HG02588 (cell line): Measurements from ENCODE around the gene PAK1.

Experiments used
- ATAC-seq: cut with Tn5 transposase; IDR thresholded peaks from one replicate; pipeline ENCODE4 v1.9.1; 2021; ENCODE audit warnings: mild to moderate bottlenecking, moderate library complexity; ENCODE audit not compliant: unreplicated experiment

The PAK1 gene

GRCh38 chr11:77375107-77375506 is 98.8 kb downstream of the PAK1 start:
- ATAC-seq: no peak

DNA sequence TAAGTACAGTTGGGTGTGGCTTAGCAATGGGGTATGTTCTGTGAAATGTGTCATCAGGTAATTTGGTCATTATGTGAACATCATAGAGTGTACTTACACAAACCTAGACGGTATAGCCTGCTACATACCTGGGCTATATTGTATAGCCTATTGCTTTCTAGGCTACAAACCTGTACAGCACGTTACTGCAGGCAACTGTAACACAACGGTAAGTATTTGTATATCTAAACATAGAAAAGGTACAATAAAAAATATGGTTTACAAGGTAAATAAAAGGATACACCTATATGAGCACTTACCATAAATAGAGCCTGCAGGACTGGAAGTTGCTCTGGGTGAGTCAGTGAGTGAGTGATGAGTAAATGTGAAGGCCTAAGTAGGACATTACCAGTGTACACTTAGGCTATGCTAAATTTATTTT is 99.3 kb downstream of the PAK1 start:
- no peak for ATAC-seq

DNA sequence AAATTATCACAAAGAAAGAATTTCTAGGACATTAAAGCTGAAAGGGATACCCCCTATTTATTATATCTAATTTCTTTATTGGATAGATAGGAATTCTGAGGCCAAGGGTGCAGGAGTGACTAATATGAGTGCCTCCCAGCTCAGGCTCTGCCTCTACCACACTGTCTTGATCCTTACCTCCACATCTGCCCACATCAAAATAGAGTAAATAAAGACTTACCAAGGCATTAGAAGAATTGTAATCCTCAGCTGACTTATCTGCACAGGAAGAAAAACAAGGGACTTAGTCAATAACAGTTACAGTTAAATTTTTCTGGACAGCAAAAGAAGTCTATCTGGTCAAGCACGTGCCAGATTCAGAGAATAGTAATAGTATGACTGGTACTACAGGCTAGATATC is 99.8 kb downstream of the PAK1 start:
- no peak for ATAC-seq

- ATAC-seq: no peak
Observed at GRCh38 chr11:77372726-77373125, 101.2 kb downstream of the PAK1 start.

GRCh38 chr11:77371646-77372045 is 102.2 kb downstream of the PAK1 start:
- no peak for ATAC-seq

- no peak for ATAC-seq
Observed at GRCh38 chr11:77370217-77370616, 103.7 kb downstream of the PAK1 start.

- no peak for ATAC-seq
Observed at GRCh38 chr11:77361184-77361583, 112.7 kb downstream of the PAK1 start.

- ATAC-seq: no peak
Observed at GRCh38 chr11:77359481-77359880, 114.4 kb downstream of the PAK1 start.

DNA sequence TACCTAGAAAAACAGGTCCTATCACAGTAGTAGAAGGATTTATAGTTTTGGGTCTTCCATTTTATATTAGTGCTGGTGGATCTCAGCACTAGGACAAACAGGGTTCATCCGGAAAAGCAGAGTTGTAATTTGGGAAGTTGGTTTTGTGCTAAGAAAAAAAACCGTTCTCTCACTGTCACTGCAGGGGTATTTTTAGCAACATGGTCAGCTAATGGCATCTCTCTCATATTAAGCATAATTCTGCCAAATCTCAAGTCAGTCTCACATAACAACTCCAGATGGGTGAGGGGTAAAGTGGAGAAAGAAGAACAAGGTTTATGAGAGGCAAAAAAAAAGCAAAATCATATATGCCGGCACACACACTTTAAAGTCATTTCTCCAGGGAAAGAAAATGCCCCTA is 120.8 kb downstream of the PAK1 start:
- no peak for ATAC-seq

DNA sequence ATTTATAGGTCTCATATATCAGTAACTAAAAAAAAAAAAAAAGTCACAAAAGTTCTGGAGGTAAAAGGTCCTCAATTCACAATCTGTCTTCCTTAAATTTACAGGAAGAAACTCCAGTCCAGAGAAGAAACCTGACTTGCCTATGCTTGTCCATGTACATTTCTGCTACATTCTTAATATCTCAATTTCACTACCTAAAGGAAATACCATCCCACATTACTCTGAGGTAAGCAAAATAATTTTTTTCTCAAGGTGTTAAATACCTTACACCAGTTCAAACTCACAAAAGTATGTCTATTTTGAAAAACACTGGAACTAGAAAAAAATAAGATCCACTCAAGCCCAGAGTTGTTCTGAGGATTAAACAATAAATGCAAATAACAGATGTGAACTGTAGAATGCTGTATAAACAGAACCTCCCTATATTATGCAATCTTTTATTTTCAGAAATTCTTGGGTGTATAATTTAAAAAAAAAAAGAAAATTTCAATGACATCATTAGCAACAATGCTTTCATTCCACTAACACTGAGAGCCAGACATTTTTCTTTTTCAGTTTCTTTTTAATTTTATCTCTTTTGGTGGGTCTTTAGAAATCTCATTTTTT is 122.5 kb downstream of the PAK1 start:
- no peak for ATAC-seq

- no peak for ATAC-seq
Observed at GRCh38 chr11:77347948-77348347, 125.9 kb downstream of the PAK1 start.

DNA sequence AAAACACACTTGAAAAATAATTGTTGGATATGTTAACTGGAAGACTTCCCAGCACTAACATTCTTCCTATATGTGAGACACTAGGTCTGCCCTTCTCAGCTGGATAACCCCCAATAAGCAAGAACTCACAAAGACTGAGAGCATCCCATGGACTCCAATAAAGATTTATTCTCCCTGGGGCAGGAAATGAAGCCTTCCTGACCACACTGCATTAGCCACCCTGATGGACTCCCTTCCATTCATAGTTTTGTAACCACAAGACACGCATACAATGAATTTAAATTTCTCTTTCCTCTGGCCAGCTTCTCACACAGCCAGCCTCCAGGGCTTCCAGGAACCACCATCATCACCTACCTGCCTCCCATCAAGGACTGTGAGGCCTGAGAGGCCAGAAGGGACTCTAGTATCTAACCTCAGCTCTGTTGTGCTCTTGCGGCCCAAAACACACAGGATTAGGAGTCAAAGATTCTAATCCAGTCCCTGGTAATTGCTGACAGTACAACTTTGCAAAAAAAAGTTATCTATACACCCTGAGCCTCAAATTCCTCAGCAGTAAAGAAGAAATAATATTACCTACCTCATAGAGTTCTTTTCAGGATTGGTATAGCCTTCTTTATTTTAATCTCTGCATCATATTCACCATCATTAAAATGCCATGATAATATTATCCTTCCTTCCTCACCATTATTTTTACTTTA is 126.8 kb downstream of the PAK1 start:
- ATAC-seq: no peak

GRCh38 chr11:77345621-77346020 is 128.3 kb downstream of the PAK1 start:
- no peak for ATAC-seq

- ATAC-seq: no peak
Observed at GRCh38 chr11:77340501-77340900, 133.4 kb downstream of the PAK1 start.

DNA sequence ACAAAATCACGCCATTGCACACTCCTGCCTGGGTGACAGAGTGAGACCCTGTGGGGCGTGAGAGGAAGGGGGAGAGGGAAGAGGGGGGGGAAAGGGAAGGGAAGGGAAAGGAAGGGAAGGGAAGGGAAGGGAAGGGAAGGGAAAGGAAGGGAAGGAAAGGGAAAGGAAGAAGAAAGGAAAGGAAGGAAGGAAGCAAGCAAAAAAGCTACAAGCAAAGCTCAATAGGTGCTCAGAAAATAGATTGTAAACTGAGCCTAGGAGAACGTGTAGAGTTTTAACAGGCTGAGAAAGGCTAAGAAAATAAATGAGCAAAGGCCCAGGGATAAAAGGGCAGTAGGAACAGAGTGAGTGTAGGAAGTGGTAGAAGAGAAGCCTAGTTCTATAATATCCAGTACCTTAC is 141.6 kb downstream of the PAK1 start:
- no peak for ATAC-seq

DNA sequence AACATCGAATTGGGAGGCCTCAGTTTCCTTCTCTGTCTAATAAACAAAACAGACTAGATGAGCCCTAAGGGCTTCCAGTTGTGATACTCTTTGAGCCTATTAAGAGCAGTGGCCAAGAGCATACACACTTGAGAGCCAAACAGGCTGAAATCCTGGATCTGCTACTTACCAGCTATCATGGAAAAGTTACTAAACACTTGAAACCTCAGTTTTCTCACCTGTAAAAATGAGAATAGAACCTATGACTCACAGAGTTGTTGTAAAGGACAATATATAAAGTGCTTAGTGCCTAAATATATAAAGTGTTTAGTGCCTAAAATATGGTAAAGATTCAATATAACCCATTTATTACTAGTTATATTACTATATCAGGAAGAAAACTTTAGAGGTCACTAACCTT is 148.7 kb downstream of the PAK1 start:
- no peak for ATAC-seq

- no peak for ATAC-seq
Observed at GRCh38 chr11:77324508-77324907, 149.4 kb downstream of the PAK1 start.

- no peak for ATAC-seq
Observed at GRCh38 chr11:77322926-77323590, 150.8 kb downstream of the PAK1 start.

- no peak for ATAC-seq
Observed at GRCh38 chr11:77322506-77322905, 151.4 kb downstream of the PAK1 start.

DNA sequence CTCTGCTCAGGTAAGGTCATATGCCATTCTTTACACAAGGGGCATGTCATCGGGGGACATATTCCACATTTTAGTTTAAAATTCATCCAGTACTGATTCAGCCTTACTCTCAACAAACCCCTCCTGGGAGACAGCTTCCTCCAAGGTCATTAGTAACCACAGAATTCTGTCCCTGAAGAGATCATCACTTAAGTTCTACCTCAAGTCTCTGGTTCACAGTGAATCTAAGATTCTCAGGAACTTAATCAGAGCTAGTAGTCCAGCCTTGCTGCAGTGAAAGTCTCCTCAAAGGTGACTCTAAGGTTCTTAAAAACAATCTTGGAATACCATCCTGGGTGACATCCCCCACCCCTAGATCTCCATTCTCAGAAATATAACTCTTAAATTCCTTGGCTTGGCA is 153.5 kb downstream of the PAK1 start:
- no peak for ATAC-seq

- ATAC-seq: no peak
Observed at GRCh38 chr11:77318600-77318999, 155.3 kb downstream of the PAK1 start.

DNA sequence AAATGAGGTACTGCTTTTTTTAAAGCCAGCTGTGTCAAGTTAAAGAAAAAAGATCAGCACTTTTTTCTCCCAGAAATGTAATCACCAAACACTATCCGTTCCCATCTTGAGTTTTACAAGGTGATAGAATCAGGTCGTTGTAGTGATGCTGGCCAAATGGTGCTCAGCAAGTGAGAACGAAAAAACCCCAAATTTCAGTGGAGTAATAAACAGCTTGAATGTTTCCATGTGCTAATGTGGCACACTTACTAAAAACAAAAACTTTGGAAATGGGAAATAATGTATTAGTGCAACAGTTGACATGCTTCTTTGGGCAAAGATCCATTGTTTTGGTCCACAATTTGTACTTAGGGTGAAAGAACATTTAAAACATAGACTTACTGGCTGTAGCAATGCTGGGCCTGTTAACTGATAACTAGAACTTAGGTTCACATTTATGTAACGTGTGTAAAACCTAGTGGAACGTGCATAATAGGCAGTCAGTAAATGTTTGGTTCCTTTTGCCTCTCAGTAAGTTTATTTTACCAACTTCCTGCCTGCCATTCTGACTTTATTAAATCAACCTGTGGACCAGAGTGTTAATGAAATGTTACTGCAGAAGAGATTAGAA is 157.1 kb downstream of the PAK1 start:
- no peak for ATAC-seq
